HepG2 (cell line): ENCODE measurements around the gene ZNF512B. TPM values are rescaled to one million over a fixed set of nuclear protein-coding genes. Genes with fewer than 3 reads are reported as not detected.

ENCODE experiments used
- AHR ChIP-seq: IDR thresholded peaks from 2 replicates; pipeline ENCODE4 v1.6.1; 2018; ENCODE audit warnings: missing genetic modification reagents, missing compliant biosample characterization
- BORCS8-MEF2B ChIP-seq: sonication (generic); formaldehyde crosslinking; IDR thresholded peaks from 2 replicates; pipeline ENCODE4 v1.8.0; 2022; ENCODE audit warnings: mild to moderate bottlenecking, missing genetic modification reagents
- CREM ChIP-seq, 2 experiments: sonication (generic) in 1 of 2; formaldehyde crosslinking in 1 of 2; IDR thresholded peaks; 2 replicates each; pipeline versions ENCODE4 v1.4.0 to v1.6.1; 2016 to 2020; ENCODE audit warnings: antibody characterized with exemption in 1 of 2, mild to moderate bottlenecking in 1 of 2, missing genetic modification reagents in 1 of 2
- GATA4 ChIP-seq: sonication (generic); IDR thresholded peaks from 2 replicates; pipeline ENCODE4 v1.6.1; 2016; ENCODE audit warnings: antibody characterized with exemption, low read depth, borderline replicate concordance
- MATR3 ChIP-seq: sonication (generic); formaldehyde crosslinking; IDR thresholded peaks from 2 replicates; pipeline ENCODE4 v1.4.0; 2020; ENCODE audit warnings: missing genetic modification reagents
- PHF8 ChIP-seq: sonication (generic); formaldehyde crosslinking; IDR thresholded peaks from 2 replicates; pipeline ENCODE4 v1.5.0; 2020; ENCODE audit warnings: missing genetic modification reagents
- RARA ChIP-seq: IDR thresholded peaks from 2 replicates; pipeline ENCODE4 v1.6.1; 2016; ENCODE audit warnings: missing genetic modification reagents, missing compliant biosample characterization
- RBM22 ChIP-seq: fragments of 200-400 bp; formaldehyde crosslinking; optimal IDR thresholded peaks from 2 replicates; pipeline ENCODE3; 2017; ENCODE audit warnings: mild to moderate bottlenecking, low read length, moderate library complexity
- SATB2 ChIP-seq: sonication (generic); formaldehyde crosslinking; IDR thresholded peaks from 2 replicates; pipeline ENCODE4 v1.5.0; 2020; ENCODE audit warnings: missing genetic modification reagents
- SIX1 ChIP-seq: sonication (generic); formaldehyde crosslinking; IDR thresholded peaks from 2 replicates; pipeline ENCODE4 v1.4.0; 2020; ENCODE audit warnings: missing genetic modification reagents, borderline replicate concordance
- SP4 ChIP-seq: sonication (generic); formaldehyde crosslinking; IDR thresholded peaks from 2 replicates; pipeline ENCODE4 v1.8.1; 2023; ENCODE audit warnings: mild to moderate bottlenecking, missing genetic modification reagents
- ZBTB8A ChIP-seq: sonication (generic); formaldehyde crosslinking; IDR thresholded peaks from 2 replicates; pipeline ENCODE4 v1.4.0; 2020; ENCODE audit warnings: mild to moderate bottlenecking, low read depth, missing genetic modification reagents, borderline replicate concordance
- ZKSCAN1 ChIP-seq: fragments of 150-350 bp; IDR thresholded peaks from 2 replicates; pipeline ENCODE4 v1.6.1; 2014; ENCODE audit warnings: low read length
- ZNF256 ChIP-seq: sonication (generic); formaldehyde crosslinking; conservative IDR thresholded peaks from 2 replicates; pipeline ENCODE4 v1.4.0; 2020; ENCODE audit warnings: missing genetic modification reagents
- ZNF451 ChIP-seq: sonication (generic); formaldehyde crosslinking; IDR thresholded peaks from 2 replicates; pipeline ENCODE4 v1.5.0; 2020; ENCODE audit warnings: mild to moderate bottlenecking, missing genetic modification reagents
- ZNF468 ChIP-seq: sonication (generic); formaldehyde crosslinking; IDR thresholded peaks from 2 replicates; pipeline ENCODE4 v1.8.0; 2022; ENCODE audit warnings: mild to moderate bottlenecking, moderate library complexity, missing genetic modification reagents
- ZNF552 ChIP-seq: sonication (generic); formaldehyde crosslinking; IDR thresholded peaks from 2 replicates; pipeline ENCODE4 v1.9.0; 2022; ENCODE audit warnings: missing genetic modification reagents, mild to moderate bottlenecking, borderline replicate concordance
- ZNF7 ChIP-seq: IDR thresholded peaks from 2 replicates; pipeline ENCODE4 v1.6.1; 2016; ENCODE audit warnings: missing biosample characterization, missing genetic modification reagents
- ZNF878 ChIP-seq: sonication (generic); formaldehyde crosslinking; IDR thresholded peaks from 2 replicates; pipeline ENCODE4 v1.8.1; 2023; ENCODE audit warnings: mild to moderate bottlenecking, missing genetic modification reagents, moderate library complexity
- ZSCAN21 ChIP-seq: sonication (generic); formaldehyde crosslinking; IDR thresholded peaks from 2 replicates; pipeline ENCODE4 v1.8.0; 2022; ENCODE audit warnings: mild to moderate bottlenecking, missing genetic modification reagents, moderate library complexity, borderline replicate concordance
- ZZZ3 ChIP-seq: sonication (generic); formaldehyde crosslinking; IDR thresholded peaks from 2 replicates; pipeline ENCODE4 v1.4.0; 2020; ENCODE audit warnings: missing genetic modification reagents, mild to moderate bottlenecking, borderline replicate concordance
- polyA plus RNA-seq, 8 experiments: library from polyadenylated mRNA; depleted of rRNA in 3 of 8; stranded (reverse) in 7 of 8; unstranded in 1 of 8; fragments of >200 nt; fragmentation: Illumina TruSeq in 4 of 8; extraction: Trizol in 4 of 8; gene quantifications; 2 replicates each; pipeline versions ENCODE4 v1.2.1 to v1.2.3, GENCODE V29; 2011 to 2016; ENCODE audit warnings: low read depth in 4 of 8, missing spikeins in 1 of 8, mixed read lengths in 1 of 8; ENCODE audit not compliant: insufficient read depth in 1 of 8
- total RNA-seq, 5 experiments: library from RNA; depleted of rRNA; stranded (reverse); fragments of >200 nt; fragmentation: Illumina TruSeq; extraction: Trizol; gene quantifications; 2 replicates each; pipeline ENCODE4 v1.2.3, GENCODE V29; 2016; ENCODE audit warnings: low read depth in 1 of 5
- TF ChIP-seq, protein P1 (sequence below): IDR thresholded peaks from 2 replicates; pipeline ENCODE4 v1.6.1; 2016; ENCODE audit warnings: low read depth
- TF ChIP-seq, protein P2 (sequence below): IDR thresholded peaks from 2 replicates; pipeline ENCODE4 v1.6.1; 2012; ENCODE audit warnings: low read depth, low read length, improper control_type of control experiment
- TF ChIP-seq, protein P3 (sequence below): sonication (generic); formaldehyde crosslinking; IDR thresholded peaks from 2 replicates; pipeline ENCODE4 v1.5.0; 2020; ENCODE audit warnings: mild to moderate bottlenecking, missing genetic modification reagents

Gene ZNF512B
- total and polyA plus RNA-seq, 2 of the 13 experiments (the other 11 are each of a cell fraction or from before 2014, with no cell fraction given) = 11.5 to 30.6 TPM

DNA sequence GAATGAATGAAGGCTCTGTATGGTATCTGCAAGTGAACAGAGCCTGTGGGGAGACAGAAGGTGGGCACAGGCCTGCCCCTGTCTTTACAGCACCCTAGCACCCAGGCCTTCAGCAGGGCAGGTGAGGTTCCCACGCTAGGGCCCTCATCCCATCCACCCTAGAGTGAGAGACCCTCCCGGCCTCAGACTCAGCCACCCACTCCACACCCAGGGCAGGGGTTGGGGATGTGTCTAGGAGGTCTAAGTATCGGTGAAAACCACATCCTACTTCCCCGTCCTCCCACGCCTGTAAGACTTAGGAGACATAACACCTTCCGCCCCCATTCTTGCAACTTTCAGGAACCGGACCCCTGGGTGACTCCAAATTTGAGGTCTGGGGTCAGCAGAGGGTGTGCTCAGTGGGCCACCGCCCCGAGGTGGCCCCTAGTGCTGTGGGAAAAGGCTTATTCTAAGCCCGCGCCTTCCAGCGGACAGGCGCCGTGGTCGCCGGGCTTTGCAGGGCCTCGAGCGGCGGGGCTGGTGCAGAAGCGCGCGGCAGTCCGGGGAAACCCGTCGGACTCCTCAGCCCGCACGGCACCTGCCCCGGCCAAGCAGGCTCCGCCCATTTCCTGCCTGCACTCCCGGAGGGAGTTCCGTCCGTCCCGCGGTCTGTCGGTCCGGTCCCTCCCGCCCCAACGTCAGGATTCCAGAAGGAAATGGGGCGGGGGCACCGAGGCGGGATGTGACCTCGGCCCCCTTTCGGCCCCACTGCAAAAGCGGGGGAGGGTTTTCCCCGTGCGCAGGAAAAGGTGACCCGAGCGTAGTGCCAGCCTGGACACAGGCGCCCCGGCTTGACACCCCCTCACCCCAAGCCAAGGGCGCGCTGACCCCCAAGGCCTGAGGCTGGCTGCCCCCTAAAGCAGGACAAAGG lies 8.8 kb upstream of the ZNF512B start (continued):
- TF ChIP-seq, protein P1, sequence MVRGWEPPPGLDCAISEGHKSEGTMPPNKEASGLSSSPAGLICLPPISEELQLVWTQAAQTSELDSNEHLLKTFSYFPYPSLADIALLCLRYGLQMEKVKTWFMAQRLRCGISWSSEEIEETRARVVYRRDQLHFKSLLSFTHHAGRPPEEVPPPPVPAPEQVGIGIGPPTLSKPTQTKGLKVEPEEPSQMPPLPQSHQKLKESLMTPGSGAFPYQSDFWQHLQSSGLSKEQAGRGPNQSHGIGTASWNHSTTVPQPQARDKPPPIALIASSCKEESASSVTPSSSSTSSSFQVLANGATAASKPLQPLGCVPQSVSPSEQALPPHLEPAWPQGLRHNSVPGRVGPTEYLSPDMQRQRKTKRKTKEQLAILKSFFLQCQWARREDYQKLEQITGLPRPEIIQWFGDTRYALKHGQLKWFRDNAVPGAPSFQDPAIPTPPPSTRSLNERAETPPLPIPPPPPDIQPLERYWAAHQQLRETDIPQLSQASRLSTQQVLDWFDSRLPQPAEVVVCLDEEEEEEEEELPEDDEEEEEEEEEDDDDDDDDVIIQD (CRISPR knock-in tag) = 0 out of 2 replicates have a peak, but pooled peaks have one; percentile 66
- TF ChIP-seq SATB2 (CRISPR knock-in tag) = peak; percentile 84
- 0 out of 2 replicates have a peak, but pooled peaks have one; percentile 64 for TF ChIP-seq ZZZ3 (CRISPR knock-in tag)
- TF ChIP-seq AHR (CRISPR knock-in tag) = peak; percentile 91; the same call in 1 of the 2 replicates
- peak; percentile 68; the same call in 1 of the 2 replicates for TF ChIP-seq ZNF256 (CRISPR knock-in tag)
- TF ChIP-seq SIX1 = no peak
- TF ChIP-seq ZNF878 (CRISPR knock-in tag) = 0 out of 2 replicates have a peak, but pooled peaks have one; percentile 38
- TF ChIP-seq RARA (CRISPR knock-in tag) = peak; percentile 60
- TF ChIP-seq, protein P2, sequence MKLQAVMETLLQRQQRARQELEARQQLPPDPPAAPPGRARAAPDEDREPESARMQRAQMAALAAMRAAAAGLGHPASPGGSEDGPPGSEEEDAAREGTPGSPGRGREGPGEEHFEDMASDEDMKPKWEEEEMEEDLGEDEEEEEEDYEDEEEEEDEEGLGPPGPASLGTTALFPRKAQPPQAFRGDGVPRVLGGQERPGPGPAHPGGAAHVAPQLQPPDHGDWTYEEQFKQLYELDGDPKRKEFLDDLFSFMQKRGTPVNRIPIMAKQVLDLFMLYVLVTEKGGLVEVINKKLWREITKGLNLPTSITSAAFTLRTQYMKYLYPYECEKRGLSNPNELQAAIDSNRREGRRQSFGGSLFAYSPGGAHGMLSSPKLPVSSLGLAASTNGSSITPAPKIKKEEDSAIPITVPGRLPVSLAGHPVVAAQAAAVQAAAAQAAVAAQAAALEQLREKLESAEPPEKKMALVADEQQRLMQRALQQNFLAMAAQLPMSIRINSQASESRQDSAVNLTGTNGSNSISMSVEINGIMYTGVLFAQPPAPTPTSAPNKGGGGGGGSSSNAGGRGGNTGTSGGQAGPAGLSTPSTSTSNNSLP = no peak
- TF ChIP-seq BORCS8-MEF2B (CRISPR knock-in tag) = peak; percentile 58; the same call in 1 of the 2 replicates
- no peak for TF ChIP-seq ZBTB8A (CRISPR knock-in tag)
- 0 out of 2 replicates have a peak, but pooled peaks have one; percentile 7 for TF ChIP-seq GATA4
- peak; percentile 85 for TF ChIP-seq PHF8 (CRISPR knock-in tag)
- TF ChIP-seq ZKSCAN1 = no peak
- 0 out of 2 replicates have a peak, but pooled peaks have one; percentile 75 for TF ChIP-seq ZNF552 (CRISPR knock-in tag)
- TF ChIP-seq RBM22 = no peak
- peak; percentile 54 for TF ChIP-seq CREM (IDR thresholded peaks at IDR 0.05)
- 0 out of 2 replicates have a peak, but pooled peaks have one; percentile 24 for TF ChIP-seq CREM (CRISPR knock-in tag; IDR thresholded peaks at IDR 0.05)
- TF ChIP-seq MATR3 = no peak
- TF ChIP-seq ZNF7 (CRISPR knock-in tag) = no peak
- TF ChIP-seq, protein P3, sequence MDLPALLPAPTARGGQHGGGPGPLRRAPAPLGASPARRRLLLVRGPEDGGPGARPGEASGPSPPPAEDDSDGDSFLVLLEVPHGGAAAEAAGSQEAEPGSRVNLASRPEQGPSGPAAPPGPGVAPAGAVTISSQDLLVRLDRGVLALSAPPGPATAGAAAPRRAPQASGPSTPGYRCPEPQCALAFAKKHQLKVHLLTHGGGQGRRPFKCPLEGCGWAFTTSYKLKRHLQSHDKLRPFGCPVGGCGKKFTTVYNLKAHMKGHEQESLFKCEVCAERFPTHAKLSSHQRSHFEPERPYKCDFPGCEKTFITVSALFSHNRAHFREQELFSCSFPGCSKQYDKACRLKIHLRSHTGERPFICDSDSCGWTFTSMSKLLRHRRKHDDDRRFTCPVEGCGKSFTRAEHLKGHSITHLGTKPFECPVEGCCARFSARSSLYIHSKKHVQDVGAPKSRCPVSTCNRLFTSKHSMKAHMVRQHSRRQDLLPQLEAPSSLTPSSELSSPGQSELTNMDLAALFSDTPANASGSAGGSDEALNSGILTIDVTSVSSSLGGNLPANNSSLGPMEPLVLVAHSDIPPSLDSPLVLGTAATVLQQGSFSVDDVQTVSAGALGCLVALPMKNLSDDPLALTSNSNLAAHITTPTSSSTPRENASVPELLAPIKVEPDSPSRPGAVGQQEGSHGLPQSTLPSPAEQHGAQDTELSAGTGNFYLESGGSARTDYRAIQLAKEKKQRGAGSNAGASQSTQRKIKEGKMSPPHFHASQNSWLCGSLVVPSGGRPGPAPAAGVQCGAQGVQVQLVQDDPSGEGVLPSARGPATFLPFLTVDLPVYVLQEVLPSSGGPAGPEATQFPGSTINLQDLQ = peak; percentile 92; the same call in 1 of the 2 replicates
- TF ChIP-seq ZNF451 (CRISPR knock-in tag) = 0 out of 2 replicates have a peak, but pooled peaks have one; percentile 53
- peak; percentile 63 for TF ChIP-seq ZSCAN21 (CRISPR knock-in tag)
- no peak for TF ChIP-seq ZNF468
- peak; percentile 71; the same call in 1 of the 2 replicates for TF ChIP-seq SP4 (CRISPR knock-in tag)
